ENCODE measurements around the gene PTPN14.

DNA sequence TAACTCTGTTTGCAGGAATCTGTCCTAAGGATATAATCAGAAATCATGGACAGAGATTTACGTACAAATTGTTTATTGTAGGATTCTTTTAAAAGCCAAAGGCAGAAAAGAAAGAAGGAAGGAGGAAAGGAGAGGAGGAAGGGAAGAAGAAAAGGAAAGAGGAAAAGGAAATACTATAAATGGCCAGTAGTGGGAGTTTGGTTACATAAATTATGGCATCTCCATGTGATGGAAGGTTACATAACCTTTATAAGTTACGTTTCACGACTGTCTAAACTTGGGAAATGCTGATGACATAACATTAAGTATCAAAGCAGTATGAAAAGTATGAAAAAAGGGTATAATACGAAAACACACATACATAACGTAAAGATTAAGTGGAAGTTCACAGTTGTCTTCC lies 231.5 kb downstream of the PTPN14 start:
- TF ChIP-seq CTCF (IDR thresholded peaks at IDR 0.05) (peak; percentile 40; the same call in 1 of the 2 replicates), POLR2AphosphoS5 (IDR thresholded peaks at IDR 0.05; ENCODE audit: low read depth, low read length) (no peak), TCF7L2 (IDR thresholded peaks at IDR 0.05; ENCODE audit: low read depth, low read length) (no peak), REST (IDR thresholded peaks at IDR 0.05; ENCODE audit: insufficient read depth in 1 of 2, low read depth in 2 of 2, low read length in 1 of 2) (no peak), SIN3A (IDR thresholded peaks at IDR 0.05; ENCODE audit: borderline replicate concordance, insufficient read depth, low read depth, low read length) (no peak)

Measured in Panc1 (cell line).